ENCODE results near the gene ATP8A2.
"Not testable (repeated sequence)": the region's sequence is repeated elsewhere in the genome, so short reads cannot be mapped to it uniquely, and the experiment has no call there.

The ATP8A2 gene

GRCh38 chr13:25513060-25513459 is 141.3 kb downstream of the ATP8A2 start:
- H3K4me3 ChIP-seq (ENCODE audit: low read depth, low read length); DNase-seq (ENCODE audit: low read depth): not testable (repeated sequence)

- DNase-seq (ENCODE audit: low read depth), result no peak
- no peak overlapping the region for H3K4me3 ChIP-seq (ENCODE audit: low read depth, low read length)
These were observed 146.7 kb downstream of the ATP8A2 start for GRCh38 chr13:25518441-25518840.

- no peak overlapping the region for H3K4me3 ChIP-seq (ENCODE audit: low read depth, low read length)
- DNase-seq (ENCODE audit: low read depth), result no peak
These were observed 154.1 kb downstream of the ATP8A2 start for GRCh38 chr13:25525884-25526283.

- no peak for DNase-seq (ENCODE audit: low read depth)
- H3K4me3 ChIP-seq (ENCODE audit: low read depth, low read length), result no peak overlapping the region
These were observed 156.5 kb downstream of the ATP8A2 start for GRCh38 chr13:25528266-25528665.

GRCh38 chr13:25529425-25529824 is 157.7 kb downstream of the ATP8A2 start:
- DNase-seq (ENCODE audit: low read depth), result no peak
- no peak overlapping the region for H3K4me3 ChIP-seq (ENCODE audit: low read depth, low read length)

GRCh38 chr13:25538276-25538675 is 166.5 kb downstream of the ATP8A2 start:
- DNase-seq (ENCODE audit: low read depth), result no peak

GRCh38 chr13:25541434-25542123 is 169.8 kb downstream of the ATP8A2 start:
- H3K4me3 ChIP-seq (ENCODE audit: low read depth, low read length), result no peak overlapping the region
- DNase-seq (ENCODE audit: low read depth), result no peak

More at GRCh38 chr13:25538276-25538675, 166.5 kb downstream of the ATP8A2 start:
- no peak overlapping the region for H3K4me3 ChIP-seq (ENCODE audit: low read depth, low read length)

- H3K4me3 ChIP-seq (ENCODE audit: low read depth, low read length); DNase-seq (ENCODE audit: low read depth): not testable (repeated sequence)
These were observed 177.2 kb downstream of the ATP8A2 start for GRCh38 chr13:25548991-25549390.

- DNase-seq (ENCODE audit: low read depth), result no peak
- H3K4me3 ChIP-seq (ENCODE audit: low read depth, low read length), result no peak overlapping the region
These were observed 190.0 kb downstream of the ATP8A2 start for GRCh38 chr13:25561812-25562211.

- no peak overlapping the region for H3K4me3 ChIP-seq (ENCODE audit: low read depth, low read length)
- no peak for DNase-seq (ENCODE audit: low read depth)
These were observed 198.4 kb downstream of the ATP8A2 start for GRCh38 chr13:25570185-25570584.

- H3K4me3 ChIP-seq (ENCODE audit: low read depth, low read length), result no peak overlapping the region
- DNase-seq (ENCODE audit: low read depth), result no peak
These were observed 199.5 kb downstream of the ATP8A2 start for GRCh38 chr13:25571237-25571636.

- not testable (repeated sequence) for DNase-seq (ENCODE audit: low read depth); H3K4me3 ChIP-seq (ENCODE audit: low read depth, low read length)
These were observed 200.4 kb downstream of the ATP8A2 start for GRCh38 chr13:25572171-25572570.

GRCh38 chr13:25574437-25575411 is 202.9 kb downstream of the ATP8A2 start:
- peak; percentile 56 for DNase-seq (ENCODE audit: low read depth)
- no peak overlapping the region for H3K4me3 ChIP-seq (ENCODE audit: low read depth, low read length)

GRCh38 chr13:25575562-25575961 is 203.8 kb downstream of the ATP8A2 start:
- no peak overlapping the region for H3K4me3 ChIP-seq (ENCODE audit: low read depth, low read length)
- no peak for DNase-seq (ENCODE audit: low read depth)

GRCh38 chr13:25578526-25578925 is 206.8 kb downstream of the ATP8A2 start:
- no peak for DNase-seq (ENCODE audit: low read depth)
- no peak overlapping the region for H3K4me3 ChIP-seq (ENCODE audit: low read depth, low read length)

GRCh38 chr13:25579221-25579620 is 207.4 kb downstream of the ATP8A2 start:
- H3K4me3 ChIP-seq (ENCODE audit: low read depth, low read length), result no peak overlapping the region
- no peak for DNase-seq (ENCODE audit: low read depth)

- H3K4me3 ChIP-seq (ENCODE audit: low read depth, low read length), result no peak overlapping the region
- no peak for DNase-seq (ENCODE audit: low read depth)
These were observed 209.6 kb downstream of the ATP8A2 start for GRCh38 chr13:25581351-25581750.

GRCh38 chr13:25584087-25584486 is 212.3 kb downstream of the ATP8A2 start:
- no peak overlapping the region for H3K4me3 ChIP-seq (ENCODE audit: low read depth, low read length)
- DNase-seq (ENCODE audit: low read depth), result no peak

GRCh38 chr13:25585000-25585399 is 213.2 kb downstream of the ATP8A2 start:
- no peak overlapping the region for H3K4me3 ChIP-seq (ENCODE audit: low read depth, low read length)
- no peak for DNase-seq (ENCODE audit: low read depth)

- no peak for DNase-seq (ENCODE audit: low read depth)
- no peak overlapping the region for H3K4me3 ChIP-seq (ENCODE audit: low read depth, low read length)
These were observed 215.7 kb downstream of the ATP8A2 start for GRCh38 chr13:25587326-25587980.

Measured in skeletal muscle cell (primary cell).